ENCODE results near the gene SLC22A23. TPM values are rescaled to one million over a fixed set of nuclear protein-coding genes. Genes with fewer than 3 reads are reported as not detected.

Gene SLC22A23
- total RNA-seq, 1 donor from 2014 or later = 4.0 TPM

GRCh38 chr6:3444276-3445088 is 12.4 kb downstream of the SLC22A23 start:
- DNase-seq (ENCODE audit: low read depth, low spot score) = no peak

- DNase-seq (ENCODE audit: low read depth, low spot score) = no peak
Measured at GRCh38 chr6:3443221-3443515, 13.7 kb downstream of the SLC22A23 start.

- no peak for DNase-seq (ENCODE audit: low read depth, low spot score)
Measured at GRCh38 chr6:3442431-3443220, 14.2 kb downstream of the SLC22A23 start.

GRCh38 chr6:3440911-3441310 is 15.9 kb downstream of the SLC22A23 start:
- DNase-seq (ENCODE audit: low read depth, low spot score) = no peak

GRCh38 chr6:3439961-3440360 is 16.9 kb downstream of the SLC22A23 start:
- DNase-seq (ENCODE audit: low read depth, low spot score) = no peak

GRCh38 chr6:3438190-3439167 is 18.4 kb downstream of the SLC22A23 start:
- no peak for DNase-seq (ENCODE audit: low read depth, low spot score)

- DNase-seq (ENCODE audit: low read depth, low spot score) = no peak
Measured at GRCh38 chr6:3433005-3433404, 23.8 kb downstream of the SLC22A23 start.

GRCh38 chr6:3432416-3432815 is 24.4 kb downstream of the SLC22A23 start:
- no peak for DNase-seq (ENCODE audit: low read depth, low spot score)

- DNase-seq (ENCODE audit: low read depth, low spot score) = no peak
Measured at GRCh38 chr6:3431994-3432393, 24.9 kb downstream of the SLC22A23 start.

GRCh38 chr6:3429211-3429610 is 27.6 kb downstream of the SLC22A23 start:
- no peak for DNase-seq (ENCODE audit: low read depth, low spot score)

GRCh38 chr6:3428700-3429099 is 28.1 kb downstream of the SLC22A23 start:
- no peak for DNase-seq (ENCODE audit: low read depth, low spot score)

- no peak for DNase-seq (ENCODE audit: low read depth, low spot score)
Measured at GRCh38 chr6:3428247-3428646, 28.6 kb downstream of the SLC22A23 start.

- no peak for DNase-seq (ENCODE audit: low read depth, low spot score)
Measured at GRCh38 chr6:3427687-3428085, 29.2 kb downstream of the SLC22A23 start.

- no peak for DNase-seq (ENCODE audit: low read depth, low spot score)
Measured at GRCh38 chr6:3426927-3427686, 29.7 kb downstream of the SLC22A23 start.

GRCh38 chr6:3426091-3426926 is 30.5 kb downstream of the SLC22A23 start:
- no peak for DNase-seq (ENCODE audit: low read depth, low spot score)

- DNase-seq (ENCODE audit: low read depth, low spot score) = no peak
Measured at GRCh38 chr6:3425574-3425973, 31.3 kb downstream of the SLC22A23 start.

- DNase-seq (ENCODE audit: low read depth, low spot score) = no peak
Measured at GRCh38 chr6:3424185-3424927, 32.5 kb downstream of the SLC22A23 start.

GRCh38 chr6:3423439-3424184 is 33.2 kb downstream of the SLC22A23 start:
- no peak for DNase-seq (ENCODE audit: low read depth, low spot score)

Data from pulmonary artery endothelial cell (primary cell).